ENCODE data around the gene RAX2.

RAX2 gene

GRCh38 chr19:3722443-3723109, 49.5 kb downstream of the RAX2 start:
- no peak for DNase-seq

- no peak for DNase-seq
Measured at GRCh38 chr19:3721887-3722442, 50.1 kb downstream of the RAX2 start.

- DNase-seq = peak; percentile 80
Measured at GRCh38 chr19:3721131-3721886, 50.7 kb downstream of the RAX2 start.

- DNase-seq = no peak
Measured at GRCh38 chr19:3720349-3720917, 51.6 kb downstream of the RAX2 start.

GRCh38 chr19:3719868-3720267, 52.2 kb downstream of the RAX2 start:
- DNase-seq = no peak
